HG03280 (cell line): ENCODE data around the gene ADAM17.
A peak's percentile ranks its signal among the peaks of the same experiment; 100 is the strongest.
"Not testable (repeated sequence)": the region's sequence is repeated elsewhere in the genome, so short reads cannot be mapped to it uniquely, and the experiment has no call there.

Experiments used
- ATAC-seq: cut with Tn5 transposase; IDR thresholded peaks from one replicate; pipeline ENCODE4 v1.9.1; 2021; ENCODE audit warnings: mild to moderate bottlenecking, moderate library complexity; ENCODE audit not compliant: unreplicated experiment

The ADAM17 gene

DNA sequence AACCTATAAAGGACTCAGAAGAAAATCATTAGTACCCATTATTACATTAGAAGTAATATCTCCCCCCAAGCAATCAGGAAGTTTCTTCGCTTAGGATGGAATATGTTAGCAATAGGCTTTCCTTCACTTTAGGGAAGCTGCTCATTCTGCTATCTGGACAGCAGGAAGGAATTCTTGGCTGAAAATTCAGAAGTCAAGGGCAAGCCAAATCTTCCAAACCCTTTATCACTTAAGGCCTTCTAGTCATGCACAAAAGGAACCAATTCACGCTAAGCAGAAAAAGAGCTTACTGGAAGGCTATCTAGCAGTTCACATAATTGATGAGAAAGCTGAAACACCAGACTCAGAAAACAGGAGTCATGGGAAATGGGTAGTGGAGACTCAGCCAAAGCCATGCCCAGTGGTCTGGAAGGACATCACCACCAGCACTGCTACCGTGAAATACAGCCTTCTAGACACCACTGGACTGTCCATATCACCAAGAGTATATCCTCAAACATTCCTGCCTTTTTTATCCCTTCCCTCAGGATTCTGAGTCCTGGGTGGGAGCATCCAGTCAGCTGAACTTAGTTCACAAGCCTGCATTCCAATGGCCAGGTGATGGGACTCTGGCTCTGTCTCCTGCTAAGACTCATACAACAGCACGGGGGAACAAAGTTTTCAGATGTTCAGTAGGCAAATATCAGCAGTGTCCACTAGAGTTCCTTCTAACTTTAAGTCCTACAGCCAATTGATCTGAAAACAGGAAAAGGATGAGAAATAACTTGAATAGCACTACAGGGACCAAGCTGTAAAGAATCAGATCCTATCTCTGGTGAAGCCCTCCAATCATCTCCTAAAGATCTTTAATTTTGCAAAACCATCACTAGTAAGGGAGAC is 14.8 kb upstream of the ADAM17 start:
- ATAC-seq = no peak

DNA sequence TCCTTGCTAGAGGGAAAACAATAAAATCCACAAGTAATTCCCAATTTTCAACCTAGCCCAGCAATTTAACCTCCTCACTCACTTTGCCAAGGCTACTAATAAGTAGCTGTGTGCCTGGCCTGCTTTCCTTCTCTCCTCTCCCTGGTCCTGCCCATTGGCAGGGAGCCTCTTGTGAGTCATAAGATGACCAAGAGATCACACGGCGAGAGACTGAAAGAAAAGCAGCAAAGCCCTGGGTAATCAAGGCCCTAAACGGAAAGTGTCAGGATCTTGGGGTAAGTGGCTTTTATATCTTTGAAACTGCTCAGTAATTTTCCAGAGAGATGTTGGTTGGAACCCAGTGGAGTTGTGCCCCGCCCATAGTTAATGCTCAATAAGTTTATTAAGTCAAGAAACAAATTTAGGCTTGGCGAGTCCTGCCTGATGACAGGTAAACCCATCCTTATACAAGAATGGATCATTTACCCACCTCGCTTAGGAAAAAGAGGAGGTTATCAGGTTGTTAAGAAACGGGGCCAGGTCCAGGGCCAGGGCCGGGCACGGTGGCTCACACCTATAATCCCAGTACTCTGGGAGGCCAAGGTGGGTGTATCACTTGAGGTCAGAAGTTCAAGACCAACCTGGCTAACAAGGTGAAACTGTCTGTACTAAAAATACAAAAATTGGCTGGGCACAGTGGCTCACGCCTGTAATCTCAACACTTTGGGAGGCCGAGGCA is 10.0 kb upstream of the ADAM17 start:
- no peak for ATAC-seq

DNA sequence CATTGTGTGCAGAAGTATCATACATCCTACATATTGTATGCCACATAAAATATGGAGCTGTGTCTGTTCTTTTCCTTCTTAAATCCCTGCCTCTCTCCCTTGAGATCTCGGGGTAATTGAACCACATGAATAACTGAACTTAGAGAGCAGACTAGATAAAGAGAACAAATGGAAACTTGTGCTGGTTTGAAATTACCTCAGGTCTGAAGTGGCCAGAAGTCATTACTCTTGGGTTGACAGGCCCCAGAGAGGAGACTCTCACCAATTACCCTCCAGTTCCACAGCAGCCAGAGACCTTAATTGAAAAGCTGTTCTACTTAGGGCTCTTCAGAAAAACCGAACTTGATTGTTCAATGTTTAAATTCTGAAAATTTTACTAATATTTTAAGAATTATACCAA is 5.0 kb upstream of the ADAM17 start:
- ATAC-seq = no peak

DNA sequence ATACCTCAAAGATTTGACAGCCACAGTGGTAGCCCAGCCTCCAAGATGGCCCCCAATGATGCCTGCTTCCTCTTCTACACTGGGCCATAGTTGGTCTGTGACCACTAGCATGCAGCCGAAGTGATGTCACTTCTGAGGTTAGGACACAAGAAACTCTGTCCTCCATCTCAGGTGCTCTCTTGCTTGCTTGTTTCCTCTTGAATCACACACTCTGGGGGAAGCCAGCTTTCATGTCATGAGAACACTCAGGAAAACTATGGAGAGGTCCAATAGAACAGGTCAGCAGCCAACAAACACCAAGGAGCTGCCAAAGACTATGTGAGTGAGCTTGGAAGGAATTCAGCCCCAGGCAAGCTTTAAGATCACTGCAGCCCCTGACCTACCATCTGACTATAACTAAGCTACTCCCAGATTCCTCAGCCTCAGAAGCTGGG is 3.3 kb upstream of the ADAM17 start:
- ATAC-seq = no peak

DNA sequence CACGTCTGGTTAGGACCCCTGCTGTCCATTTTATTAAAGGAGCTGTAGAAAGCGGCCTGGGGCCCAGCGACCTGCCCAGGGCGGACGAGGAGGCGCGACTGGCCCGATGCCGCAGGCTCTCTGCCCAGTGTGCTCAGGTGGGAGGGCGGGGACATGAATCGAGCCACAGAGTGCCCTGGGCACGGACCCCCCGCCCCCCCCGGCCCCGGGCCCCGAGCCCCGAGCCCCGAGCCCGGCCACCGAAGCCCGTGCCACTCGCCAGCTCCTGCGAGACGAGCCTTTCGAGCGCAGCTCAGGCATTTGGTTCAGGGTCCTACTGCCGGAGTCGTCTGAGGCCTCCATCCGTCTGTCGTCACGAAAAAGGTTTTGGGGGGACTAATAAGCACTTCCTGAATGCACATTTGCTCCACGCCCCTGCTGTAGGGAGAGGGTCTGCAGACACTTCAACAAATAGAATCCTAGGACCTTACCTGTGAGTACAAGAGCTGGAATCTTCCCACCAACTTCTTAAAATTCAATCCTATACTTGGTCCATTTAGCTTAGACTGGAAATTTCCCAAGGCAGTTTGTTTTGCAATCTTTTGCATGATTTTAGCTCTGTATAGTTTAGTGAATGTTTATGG is 602 bp upstream of the ADAM17 start:
- peak; percentile 24 for ATAC-seq

DNA sequence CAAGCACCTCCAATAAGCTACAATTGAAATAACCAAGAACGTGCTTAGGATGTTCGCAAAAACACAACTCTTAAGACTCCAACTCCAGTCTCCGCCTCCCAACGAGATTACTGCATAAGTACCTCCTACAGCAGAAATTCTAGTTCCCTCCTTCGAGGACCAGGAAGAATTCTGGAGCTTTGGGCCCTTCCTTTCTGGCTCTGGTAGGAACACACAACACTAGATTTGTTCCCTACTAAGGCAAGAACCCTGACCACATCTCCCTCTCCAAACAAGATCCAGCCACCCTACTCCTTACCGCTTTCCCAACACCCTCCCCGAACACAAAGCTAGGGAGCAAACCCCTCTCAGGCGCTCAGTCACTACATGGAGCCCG is 721 bp downstream of the ADAM17 start:
- no peak for ATAC-seq

DNA sequence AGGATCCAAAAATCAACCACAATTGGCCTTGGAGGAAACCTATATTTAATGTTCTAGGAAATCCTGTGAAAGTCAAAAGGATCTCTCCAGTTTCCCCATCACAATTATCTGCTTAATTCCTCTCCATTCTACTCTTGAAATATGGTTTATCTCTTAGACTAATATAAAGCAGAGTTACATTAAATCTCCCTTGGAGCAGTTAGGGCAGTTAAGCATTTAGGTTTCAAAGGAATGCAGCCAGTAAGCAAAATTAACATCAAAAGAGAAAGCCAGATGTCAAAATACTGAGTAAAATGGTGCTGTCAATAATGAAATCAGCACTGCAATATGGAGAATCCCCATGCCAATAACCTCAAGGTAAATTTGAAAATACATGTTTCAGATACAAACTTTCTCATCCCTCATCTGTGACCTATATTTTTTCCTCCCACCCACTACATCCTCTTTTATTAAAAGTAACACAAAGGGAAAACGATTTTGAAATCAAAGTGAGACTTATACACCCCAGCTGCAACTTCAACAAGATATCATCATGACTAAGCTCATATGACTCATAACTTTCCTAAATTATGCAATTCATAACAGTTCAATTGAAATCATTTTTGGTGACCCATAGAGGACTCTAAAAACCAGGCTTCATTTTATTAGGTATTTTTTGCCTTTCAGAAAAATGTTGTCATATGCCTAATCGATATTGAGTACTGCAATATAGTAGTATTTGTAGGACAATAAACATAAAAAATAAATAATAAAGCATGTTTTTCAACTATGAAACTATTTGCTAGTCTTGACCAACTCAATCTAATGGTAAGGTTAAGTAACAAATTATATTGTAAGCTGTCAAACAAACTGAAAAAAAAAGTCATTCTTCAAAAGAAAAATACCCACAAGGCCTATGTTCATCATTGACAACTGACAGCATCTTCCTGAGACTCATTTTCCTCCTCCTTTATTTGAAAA is 3.1 kb downstream of the ADAM17 start:
- no peak for ATAC-seq

DNA sequence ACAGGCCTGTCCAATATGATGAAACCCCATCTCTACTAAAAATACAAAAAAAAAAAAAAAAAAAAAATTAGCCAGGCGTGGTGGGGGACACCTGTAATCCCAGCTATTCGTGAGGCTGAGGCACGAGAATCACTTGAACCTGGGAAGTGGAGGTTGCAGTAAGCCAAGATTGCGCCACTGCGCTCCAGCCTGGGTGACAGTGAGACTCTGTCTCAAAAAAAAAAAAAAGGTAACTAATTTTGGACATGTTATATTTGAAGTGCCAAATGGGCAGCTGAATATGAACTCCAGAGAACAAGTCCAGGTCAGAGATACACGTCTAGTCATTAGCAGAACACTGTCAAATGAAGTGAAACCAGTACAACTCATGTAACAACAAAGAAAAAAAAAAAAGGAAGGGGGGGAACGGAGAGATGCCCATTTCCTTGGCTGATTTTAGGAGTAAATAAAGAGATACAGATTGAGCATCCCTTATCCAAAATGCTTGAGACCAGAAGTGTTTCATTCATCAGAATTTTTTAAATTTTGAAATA is 4.7 kb downstream of the ADAM17 start:
- ATAC-seq = not testable (repeated sequence)

DNA sequence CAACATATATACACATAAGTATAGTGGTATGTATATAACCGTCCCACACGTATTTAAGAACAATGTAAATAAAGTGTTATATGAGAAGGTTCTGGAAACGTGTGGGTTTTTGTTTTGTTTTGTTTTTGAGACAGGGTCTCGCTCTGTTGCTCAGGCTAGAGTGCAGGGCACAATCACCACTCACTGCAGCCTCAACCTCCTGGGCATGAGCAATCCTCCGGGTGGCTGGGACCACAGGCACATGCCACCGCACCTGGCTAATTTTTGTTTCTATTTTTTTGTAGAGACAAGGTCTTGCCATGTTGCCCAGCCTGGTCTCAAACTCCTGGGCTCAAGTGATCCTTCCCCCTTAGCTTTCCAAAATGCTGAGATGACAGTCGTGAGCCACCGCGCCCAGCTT is 6.2 kb downstream of the ADAM17 start:
- no peak for ATAC-seq

DNA sequence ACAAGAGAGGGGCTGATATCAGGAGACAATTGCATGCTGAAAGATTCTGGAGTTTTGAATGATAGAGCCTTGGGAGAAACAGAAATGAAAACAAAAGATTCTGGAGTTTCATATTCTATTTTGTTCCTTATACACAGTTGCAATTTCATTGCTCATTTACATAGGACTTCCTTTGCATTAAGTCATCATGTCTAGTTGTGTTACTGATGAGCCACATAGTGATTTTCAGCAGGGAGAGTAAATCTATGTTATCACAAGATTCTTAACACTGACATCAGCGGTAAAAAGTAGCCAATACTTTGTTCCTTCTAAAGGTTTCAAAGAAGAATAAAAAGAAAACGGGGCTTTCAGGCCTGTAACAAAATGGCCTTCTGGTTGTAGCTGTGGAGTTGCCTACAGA is 7.1 kb downstream of the ADAM17 start:
- peak; percentile 62 for ATAC-seq

DNA sequence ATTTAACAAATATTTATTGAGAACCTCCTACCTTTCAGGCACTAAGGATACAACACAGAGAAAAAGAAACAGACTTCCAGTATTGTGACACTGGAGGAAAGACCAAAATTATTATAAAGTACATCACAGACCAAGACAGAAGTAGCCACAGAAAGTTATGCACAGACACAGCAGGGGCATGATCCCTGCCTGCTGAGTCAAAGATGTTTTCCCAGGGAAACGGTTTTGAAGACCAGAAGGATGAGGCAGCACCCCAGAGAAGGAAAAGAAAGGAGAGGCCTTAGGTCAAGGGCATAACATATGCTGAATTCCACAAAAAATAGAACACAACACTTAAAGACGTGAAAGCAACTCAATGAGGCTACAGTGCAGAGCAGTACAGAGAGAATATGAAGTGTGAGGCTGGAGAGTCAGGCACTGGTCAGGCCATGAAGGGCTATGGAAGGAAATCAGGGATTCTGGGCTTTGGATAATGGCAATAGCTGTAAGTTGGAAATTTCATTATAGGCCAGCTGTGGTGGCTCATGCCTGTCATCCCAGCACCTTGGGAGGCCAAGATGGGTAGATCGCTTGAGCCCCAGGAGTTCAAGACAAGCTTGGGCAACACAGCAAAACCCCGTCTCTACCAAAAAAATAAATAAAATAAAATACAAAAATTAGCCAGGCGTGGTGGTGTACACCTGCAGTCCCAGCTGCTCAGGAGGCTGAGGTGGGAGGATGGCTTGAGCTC is 8.2 kb downstream of the ADAM17 start:
- no peak for ATAC-seq

DNA sequence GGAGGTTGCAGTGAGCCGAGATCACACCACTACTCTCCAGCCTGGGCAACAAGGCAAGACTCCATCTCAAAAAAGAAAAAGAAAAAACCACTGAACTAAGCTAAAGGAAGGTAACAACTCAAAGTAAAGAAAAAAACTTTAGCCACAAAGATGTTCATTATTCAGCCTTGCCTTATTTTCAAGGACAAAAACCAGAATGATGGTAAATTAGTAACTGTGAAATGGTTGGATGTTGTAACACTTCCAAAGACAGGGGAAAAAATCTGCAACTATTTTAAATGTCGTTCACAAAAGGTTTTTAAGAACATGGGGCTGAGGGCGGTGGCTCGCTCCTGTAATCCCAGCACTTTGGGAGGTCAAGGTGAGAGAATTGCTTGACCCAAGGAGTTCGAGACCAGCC is 10.1 kb downstream of the ADAM17 start:
- no peak for ATAC-seq

DNA sequence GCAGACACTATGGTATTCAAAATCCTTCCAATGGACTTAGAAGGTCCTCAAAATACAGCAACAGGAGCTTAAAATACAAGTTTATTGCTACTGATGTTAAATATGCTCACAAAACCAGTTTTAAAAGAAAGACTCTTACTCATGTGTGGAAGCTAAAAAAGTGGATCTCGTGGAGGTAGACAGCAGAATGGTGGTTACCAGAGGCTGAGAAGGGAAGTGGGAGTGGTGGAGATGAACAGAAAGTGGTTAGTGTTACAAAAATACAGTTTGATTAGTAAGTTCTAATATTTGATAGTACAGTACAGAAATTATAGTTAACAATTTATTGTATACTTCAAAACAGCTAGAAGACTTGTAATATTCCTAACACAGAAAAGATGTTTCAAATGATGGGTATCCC is 12.1 kb downstream of the ADAM17 start:
- no peak for ATAC-seq

DNA sequence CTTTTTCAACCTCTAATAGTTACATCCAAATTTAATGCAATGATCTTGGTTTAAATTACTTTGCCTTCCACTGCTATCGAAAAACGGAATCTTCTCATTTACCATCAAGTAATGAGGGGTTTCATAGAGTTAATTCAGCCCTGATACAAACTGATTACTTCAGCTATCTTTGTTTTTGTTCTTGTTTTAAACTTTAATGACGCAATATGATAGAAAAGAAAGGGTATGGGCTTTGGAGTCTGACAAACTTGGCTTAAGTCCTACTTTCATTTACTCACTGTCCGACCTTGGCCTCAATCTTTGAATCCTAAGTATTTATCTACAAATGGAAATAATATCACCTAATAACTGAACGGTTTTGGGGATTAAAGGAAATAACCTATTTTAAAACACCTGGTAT is 16.1 kb downstream of the ADAM17 start:
- no peak for ATAC-seq

DNA sequence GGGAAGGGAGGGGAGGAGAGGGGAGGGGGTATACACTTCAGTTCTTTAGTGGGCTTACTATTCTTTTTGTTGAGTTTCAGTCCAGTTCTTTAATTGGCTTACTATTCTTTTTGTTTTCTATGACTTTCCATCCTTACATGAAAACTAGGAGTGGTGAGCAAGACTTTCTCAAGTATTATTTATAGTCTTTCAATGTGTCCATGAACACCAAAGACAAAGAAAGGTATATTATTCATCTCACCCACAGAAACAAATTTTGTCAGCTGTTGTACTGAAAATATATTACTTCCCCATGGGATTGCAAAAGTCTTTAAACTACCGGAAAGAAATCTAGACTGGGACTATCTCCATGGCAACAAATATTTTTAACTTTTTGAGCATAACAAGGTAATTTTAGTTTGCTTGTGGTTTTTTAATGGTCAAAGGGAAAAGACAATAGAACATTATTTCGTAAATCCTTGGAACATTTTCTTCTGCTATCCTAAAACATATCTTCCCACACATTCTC is 17.6 kb downstream of the ADAM17 start:
- ATAC-seq = no peak

DNA sequence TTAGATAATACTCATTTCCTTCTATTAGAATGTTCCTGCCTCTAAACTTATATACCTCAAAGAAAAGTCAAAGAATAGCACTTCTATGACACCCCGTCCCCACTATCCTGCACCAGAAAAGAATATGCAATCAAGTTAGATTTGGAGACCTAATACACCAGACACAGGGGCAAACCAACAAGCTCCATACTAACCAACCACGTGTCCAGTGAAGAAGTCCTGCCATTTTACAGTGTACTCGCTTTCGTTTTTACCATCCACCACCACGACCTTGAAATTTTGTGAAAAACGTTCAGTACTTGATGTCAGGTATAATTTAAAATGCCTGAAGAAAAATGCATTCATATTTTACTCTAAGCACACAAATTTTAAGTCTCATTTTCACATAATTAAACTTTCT is 19.1 kb downstream of the ADAM17 start:
- ATAC-seq = no peak

DNA sequence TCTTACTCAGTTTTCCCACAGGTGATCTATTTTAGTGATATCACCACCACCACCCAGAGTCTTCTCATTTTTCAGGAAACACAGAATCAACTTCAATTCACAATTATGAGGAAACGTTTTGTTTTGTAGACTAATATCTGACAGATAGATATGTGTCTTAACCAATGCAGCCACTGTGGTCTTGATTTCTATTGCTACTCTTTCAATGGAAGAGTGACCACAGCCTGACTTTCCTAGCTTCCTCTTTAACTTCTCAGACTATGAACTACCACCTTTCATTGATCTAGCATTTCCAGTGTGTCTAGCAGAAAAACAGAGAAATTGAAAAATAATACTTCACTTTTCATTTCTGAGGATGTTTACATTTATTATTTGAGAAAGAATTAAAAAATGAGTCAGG is 20.5 kb downstream of the ADAM17 start:
- no peak for ATAC-seq

DNA sequence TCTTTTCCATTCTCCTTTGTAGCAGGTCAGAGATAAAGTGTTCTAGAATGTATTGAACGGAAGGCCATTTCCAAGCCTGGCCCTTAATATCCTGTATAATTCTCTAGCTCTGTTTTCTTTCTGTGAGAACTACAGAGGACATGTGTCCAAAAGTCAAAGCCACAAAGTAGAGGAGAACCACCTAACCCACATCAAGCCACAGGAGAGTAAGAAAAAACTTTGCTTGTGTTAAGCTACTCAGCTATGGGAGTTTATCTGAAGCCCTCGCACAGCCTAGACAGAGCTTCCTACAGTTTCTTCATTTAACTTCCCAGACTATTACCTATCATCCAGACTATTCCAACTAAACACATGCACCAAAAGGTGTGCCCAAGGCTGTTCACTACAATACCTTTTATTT is 22.0 kb downstream of the ADAM17 start:
- ATAC-seq = no peak

DNA sequence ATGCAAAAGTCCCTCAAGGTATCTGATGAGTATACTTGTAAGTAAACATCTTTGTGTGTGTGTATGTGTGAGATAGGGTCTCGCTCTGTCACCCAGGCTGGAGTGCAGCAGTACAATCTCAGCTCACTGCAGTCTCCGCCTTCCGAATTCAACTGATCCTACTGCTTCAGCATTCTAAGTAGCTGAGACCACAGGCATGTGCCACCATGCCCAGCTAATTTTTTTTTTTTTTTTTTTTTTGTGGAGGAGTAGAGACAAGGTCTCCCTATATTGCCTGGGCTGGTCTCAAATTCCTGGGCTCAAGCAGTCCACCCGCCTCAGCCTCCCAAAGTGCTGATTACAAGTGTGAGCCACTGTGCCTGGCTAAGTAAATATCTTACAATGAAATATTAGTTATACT is 23.2 kb downstream of the ADAM17 start:
- no peak for ATAC-seq
